GM12873 (cell line): Measurements from ENCODE around the gene SYTL1.
A peak's percentile ranks its signal among the peaks of the same experiment; 100 is the strongest.

ENCODE experiments used
- TF ChIP-seq, protein P1 (sequence below): IDR thresholded peaks from 2 replicates; pipeline ENCODE4 v1.5.1; 2012; ENCODE audit warnings: low read depth, mild to moderate bottlenecking, moderate library complexity, low read length, control low read depth; ENCODE audit not compliant: insufficient read depth; ENCODE audit errors: missing control alignments

Gene SYTL1

DNA sequence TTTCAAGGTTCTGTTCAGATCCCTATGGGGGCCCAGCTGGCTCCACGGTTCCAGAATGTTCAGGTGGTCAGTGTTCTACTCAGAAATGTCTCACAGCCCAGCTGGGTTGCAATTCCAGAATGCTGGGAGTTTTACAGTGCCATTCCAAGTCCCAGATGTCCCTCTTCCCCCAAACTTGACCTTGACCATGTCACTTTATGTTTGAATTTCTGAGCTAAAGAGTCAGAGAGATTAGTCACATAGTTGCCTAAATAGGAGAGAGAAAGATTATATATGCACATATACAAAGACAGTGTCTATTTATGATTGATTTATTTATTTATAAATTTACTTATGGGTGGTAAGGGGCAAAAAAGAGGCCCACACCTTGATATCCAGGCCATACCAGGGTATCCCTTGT is 53.1 kb downstream of the SYTL1 start:
- TF ChIP-seq, protein P1, sequence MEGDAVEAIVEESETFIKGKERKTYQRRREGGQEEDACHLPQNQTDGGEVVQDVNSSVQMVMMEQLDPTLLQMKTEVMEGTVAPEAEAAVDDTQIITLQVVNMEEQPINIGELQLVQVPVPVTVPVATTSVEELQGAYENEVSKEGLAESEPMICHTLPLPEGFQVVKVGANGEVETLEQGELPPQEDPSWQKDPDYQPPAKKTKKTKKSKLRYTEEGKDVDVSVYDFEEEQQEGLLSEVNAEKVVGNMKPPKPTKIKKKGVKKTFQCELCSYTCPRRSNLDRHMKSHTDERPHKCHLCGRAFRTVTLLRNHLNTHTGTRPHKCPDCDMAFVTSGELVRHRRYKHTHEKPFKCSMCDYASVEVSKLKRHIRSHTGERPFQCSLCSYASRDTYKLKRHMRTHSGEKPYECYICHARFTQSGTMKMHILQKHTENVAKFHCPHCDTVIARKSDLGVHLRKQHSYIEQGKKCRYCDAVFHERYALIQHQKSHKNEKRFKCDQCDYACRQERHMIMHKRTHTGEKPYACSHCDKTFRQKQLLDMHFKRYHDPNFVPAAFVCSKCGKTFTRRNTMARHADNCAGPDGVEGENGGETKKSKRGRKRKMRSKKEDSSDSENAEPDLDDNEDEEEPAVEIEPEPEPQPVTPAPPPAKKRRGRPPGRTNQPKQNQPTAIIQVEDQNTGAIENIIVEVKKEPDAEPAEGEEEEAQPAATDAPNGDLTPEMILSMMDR = no peak

DNA sequence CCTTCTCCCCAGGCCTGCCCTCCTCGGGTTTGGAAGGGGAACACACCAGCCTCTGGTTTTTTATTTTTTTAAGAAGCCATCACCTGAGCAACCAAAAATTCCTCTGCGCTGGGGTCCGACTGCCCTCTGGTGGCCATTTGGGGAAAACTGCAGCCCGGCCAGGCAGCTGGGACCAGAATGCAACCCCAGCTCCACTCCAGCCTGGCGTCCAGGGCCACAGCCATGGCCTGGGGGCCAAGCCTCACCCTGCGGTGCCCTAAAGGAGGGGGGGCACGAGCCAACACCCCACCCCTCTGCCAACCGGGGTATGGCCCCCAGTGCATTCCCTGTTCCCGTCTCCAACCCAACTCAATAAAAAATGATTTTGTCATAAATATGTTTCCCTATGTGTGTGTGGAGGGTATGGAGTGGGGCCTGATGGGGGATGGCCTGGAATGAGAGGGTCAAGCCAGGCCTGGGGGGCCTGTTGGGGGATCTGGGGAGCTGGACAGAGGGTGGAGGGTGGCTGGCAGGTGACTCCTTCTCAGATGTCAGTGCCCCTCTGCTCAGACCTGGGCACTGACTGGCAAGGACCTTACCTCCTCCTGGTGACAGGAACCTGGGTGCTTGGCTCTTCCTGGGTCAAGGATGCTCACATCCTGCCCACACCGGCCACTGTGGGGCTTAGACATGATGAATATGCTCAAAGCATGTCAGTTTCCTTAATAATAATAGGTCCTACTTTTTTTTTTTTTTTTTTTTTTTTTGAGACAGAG is 53.8 kb downstream of the SYTL1 start:
- TF ChIP-seq, protein P1 = peak; percentile 87

DNA sequence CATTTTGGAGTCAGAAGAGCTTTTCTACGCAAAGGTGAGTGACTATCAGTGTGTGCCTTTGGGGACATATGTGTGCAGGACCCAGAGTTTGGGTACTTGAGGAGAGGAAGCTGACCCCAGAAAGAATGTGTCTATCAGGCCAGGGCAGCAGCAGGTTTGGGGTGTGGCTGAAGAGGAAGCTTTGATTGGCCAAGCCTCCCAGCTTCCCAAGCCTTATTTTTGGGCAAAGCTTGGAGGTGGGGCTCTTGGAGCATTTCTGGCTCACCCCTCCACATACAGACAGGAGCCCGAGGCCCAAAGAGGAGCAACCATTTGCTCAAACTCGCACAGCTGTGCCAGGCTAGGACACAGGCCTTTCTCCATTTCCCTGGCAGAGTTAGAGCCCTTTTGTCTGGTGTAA is 55.3 kb downstream of the SYTL1 start:
- TF ChIP-seq, protein P1 = no peak

DNA sequence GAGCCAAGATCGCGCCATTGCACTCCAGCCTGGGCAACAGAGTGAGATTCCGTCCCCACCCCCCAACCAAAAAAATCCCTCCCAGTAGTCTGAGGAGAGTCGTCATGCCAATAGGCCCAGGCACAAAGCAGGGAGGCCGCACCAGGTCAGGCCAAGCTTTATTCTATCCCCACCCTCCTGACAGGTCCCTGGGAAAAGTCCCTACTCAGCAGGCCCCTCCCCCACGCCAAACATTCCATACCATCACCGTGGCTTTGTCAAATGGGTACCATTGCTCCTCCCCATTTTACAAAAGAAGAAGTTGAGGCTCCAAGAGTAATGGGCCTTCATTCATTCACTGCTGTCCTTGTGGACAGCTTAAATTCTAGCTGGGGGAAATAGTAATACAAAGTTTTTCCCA is 55.9 kb downstream of the SYTL1 start:
- TF ChIP-seq, protein P1 = no peak

DNA sequence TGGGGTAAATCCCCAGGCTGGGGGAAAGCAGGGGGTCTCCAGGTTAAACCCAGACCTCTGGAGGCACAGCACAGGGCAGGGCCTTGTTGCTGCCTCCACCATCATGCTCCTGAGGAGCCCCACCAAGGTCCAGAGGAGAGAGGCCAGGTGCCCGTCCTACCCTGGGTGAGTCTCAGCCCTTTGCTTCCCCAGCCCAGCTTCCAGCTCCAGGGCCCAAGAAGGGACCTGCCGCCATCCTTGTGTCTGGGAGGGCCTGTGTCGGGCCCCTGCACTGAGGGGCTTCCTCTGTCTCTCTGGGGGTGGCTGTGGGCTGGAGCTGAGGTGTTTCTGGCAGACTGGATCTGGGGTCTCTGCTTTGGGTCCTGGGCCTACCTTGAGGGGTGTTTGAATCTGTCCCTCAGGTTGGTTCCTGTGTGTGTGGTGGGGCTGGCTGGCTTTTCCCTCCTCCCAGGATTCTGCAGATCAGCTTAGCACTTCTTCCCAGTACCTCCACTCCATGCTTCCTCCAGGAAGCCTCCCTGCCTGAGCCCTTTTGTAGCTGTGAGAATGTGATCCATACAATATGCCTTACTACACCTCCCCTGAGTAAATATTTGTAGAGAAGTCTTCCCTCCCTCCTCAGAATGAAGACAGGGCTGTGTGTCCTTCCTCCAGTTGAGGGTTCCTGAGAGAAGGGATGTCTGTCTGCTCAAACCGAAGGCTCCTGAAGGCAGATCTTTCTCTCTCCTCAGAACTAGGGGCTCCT is 56.8 kb downstream of the SYTL1 start:
- TF ChIP-seq, protein P1 = no peak

DNA sequence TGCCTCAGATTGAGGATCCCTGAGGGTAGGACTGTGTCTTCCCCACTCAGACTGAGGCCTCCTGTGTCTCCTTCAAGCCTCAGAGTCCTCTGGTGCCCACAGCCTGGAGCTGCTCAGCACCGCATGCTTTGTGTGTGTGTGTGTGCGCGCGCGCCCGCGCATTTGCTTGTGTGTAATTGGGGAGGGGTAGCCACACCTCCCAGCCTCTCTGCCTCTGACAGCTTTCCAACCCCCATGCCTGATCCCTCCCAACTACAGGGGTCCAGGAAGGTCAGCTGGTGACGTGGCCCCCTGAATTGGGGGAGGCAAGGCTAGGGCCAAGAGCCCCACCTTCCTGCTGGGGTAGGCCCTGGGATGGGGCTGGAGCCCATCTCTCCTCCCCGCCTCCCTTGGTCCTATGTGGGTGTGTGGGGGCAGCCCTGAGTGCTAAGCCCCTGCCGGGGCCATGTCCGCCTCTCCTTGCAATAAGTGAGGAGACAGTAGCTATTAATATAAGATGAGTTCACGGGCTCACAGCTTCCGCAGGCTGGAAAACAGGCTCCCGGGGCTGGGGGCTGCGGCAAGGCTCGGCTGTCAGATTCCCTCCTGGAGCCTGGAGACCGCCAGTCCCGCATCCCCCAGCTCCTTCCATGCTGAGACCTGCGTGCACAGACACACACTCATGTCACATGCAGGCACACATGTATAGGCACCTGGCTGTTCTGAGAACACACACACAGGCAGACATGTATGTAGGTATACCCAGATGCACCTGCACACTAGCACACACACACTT is 57.6 kb downstream of the SYTL1 start:
- TF ChIP-seq, protein P1 = no peak

DNA sequence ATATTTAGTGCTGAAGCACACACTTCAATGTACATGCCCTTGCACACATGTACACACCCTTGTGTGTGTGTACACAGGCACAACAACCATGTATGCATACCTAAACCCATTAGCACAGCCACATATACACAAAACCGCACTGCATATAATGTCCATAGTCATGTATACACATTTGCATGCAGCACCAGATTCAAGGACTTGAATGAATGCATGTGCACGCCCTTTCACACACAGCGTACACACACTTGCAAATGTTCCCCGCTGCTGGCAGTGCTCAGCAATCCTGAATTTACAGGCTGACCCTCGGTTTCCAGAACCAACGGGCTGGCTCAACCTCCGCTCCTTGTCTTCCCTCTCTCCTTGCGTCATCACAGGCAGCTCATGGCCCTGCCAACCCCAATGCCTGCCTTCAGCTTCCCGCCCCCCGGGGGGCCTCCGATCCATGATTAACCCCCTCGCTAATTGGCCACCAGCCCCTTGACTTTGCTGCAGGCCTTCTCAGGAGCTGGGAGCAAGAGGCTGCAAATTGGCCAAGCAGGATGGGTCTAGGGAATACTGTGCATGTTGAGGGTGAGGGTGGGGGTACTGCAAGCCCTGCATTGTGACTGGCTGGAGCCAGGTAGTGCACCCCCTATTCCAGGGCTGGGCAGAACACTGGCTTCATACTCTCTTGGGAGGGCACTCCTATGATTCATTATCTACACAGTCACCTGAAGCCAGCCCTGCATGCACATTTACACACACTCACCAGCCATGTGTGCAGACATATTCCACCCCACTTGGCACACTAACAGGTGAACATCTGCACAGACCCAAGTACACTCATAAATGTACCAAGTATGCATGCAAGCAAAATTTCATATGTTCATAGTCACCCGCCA is 58.5 kb downstream of the SYTL1 start:
- TF ChIP-seq, protein P1 = no peak
